ENCODE measurements around the gene ZNF319.

Gene ZNF319

GRCh38 chr16:57951204-57951960, 49.1 kb downstream of the ZNF319 start:
- no peak for DNase-seq

DNA sequence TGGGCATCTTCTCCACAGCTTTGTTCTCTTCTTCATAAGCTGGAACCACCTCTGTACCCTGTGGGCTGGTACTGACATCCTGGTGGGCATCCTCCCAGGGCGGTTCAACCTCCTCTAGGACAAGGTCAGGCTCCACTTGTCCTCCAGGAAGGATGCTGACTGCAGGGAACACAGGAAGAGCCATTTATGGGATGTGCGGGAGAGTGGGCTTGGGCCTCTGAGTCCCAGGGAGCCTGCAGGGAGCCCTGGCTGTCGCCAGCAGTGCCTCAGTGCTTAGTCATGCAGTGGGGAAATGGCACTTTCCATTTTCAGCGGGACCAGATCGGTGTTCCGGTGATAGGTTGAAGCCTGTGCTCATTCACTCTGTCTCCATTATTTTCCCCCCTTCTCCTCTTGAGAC, 50.1 kb downstream of the ZNF319 start:
- DNase-seq: no peak

DNA sequence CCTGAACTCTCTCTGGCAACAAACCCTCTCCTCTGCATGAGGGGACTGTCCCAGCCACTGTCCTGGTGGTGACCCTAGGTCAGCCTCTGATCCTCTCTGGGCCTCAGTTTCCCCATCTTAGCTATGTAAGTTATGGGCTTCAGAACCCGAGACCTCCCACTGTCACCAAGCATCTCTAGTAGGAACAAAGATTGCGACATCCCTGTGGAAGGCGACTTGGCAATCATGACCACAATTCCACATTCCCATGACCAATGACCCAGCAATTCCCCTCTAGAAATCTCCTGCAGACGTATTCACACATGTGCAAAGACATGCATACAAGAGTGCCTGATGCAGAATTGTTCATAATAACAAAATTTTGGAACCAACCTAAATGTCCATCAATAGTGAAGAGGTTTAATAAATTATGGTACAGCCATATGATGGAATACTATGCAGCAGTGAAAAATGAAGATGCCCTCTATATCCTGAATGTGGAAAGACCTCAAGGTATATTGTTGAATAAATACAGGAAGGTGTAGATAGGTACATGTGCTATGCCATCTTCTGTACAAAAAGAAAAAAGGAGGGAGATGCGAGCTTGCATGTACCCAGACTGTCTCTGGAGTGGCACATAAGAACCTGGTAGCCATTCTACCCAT, 50.8 kb downstream of the ZNF319 start:
- no peak for DNase-seq

DNA sequence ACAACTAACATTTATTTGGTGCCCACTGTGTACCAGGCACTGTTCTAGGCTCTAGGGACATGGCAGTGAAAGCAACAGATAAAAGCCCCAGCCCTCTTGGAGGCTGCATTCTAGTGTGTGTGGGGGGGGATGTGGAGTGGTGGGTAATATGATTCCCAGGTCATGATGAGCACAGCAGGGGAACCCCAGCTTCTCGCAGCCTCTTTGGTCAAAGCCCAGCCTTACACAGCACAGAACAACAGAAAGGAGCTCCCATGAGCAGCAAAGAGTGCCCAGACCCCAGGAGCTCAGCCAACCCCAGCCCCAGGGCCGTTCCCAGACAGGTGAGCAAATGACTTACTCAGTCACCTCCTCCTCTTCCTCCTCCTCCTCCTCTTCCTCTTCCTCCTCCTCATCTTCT, 51.5 kb downstream of the ZNF319 start:
- DNase-seq: no peak

- DNase-seq: no peak
Measured at GRCh38 chr16:57948027-57948426, 52.4 kb downstream of the ZNF319 start.

DNA sequence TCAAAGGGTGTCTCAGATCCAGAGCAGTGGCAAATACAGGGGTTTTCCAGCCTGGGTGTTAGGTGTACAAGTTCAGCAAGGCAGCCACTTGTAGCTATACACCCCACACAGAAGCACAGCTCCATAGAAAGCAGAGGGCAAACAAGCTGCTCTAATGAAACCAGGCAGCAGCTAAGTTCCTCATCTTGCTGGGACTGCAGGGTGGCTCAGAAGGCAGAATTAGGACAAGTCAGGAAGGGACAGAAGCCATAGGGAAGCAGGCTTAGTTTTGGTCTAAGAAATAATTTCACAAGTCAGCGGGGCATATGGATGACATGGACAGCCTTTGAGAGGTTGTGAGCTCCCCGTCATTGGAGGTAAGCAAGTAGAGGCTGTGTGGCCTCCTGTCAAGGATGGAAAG, 53.2 kb downstream of the ZNF319 start:
- no peak for DNase-seq

DNA sequence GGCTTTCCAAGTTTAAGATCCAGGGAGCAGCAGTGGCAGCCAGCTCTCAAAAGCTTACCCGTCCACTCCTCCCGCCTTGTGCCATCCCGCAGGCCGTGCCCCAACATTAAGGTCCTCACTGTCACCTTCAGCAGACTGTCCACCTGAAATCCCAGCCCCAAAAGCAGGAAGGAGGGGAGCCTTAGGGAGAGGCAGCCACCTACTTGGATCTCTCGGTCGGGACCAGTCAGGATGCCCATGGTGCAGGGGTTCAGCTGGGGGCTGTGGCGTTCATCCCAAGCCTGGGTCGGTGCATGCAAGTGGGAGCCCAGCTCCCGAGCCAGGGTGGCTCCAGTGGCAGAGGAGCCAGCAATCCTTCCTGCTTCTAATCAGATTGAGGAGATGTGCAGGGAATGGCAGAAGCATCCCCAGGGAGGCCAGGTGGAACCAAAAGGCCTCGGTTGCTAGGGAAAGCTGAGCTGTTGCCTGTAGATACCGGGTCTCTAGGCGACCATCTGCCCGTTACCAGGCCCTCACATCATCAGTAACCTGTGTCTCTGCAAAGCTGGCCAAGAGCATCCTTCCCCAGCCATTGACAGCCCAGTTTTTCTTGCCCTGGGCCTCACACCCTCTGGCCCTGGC, 54.2 kb downstream of the ZNF319 start:
- peak; percentile 79 for DNase-seq

DNA sequence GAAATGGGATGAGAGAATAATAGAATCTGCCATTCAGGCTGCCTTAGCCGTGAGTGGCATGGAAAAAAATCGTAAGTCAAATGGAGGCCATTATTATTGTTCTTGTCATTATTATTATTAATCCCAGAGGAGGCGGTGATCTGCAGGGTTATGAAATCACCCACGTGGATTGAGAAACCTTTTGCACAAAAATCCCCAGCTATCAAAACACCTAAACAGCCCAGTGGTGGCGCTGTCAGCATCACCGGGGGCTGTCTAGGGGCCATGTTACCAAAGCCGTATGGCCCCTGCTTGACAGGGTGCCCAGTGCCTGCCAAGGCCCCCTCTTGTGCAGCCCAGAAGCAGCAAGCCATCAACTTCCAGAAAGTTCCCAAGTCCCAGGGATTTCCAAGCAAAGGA, 54.7 kb downstream of the ZNF319 start:
- no peak for DNase-seq

GRCh38 chr16:57944970-57945739, 55.3 kb downstream of the ZNF319 start:
- DNase-seq: no peak

Data from NCI-H82 (cell line).